Brain microvascular endothelial cell (primary cell): Measurements from ENCODE around the gene LBHD2.

Experiments used
- DNase-seq: peaks from one replicate; pipeline ENCODE4 v3.0.0-alpha.2; 2020
- H3K27ac ChIP-seq: fragments of 250-450 bp; sonication (Bioruptor Pico); 2 replicates; pipeline ENCODE4 v1.5.1; 2020; ENCODE audit warnings: mild to moderate bottlenecking, moderate library complexity
- H3K27me3 ChIP-seq: fragments of 250-450 bp; sonication (Bioruptor Pico); replicated peaks from 2 replicates; pipeline ENCODE4 v1.5.1; 2020; ENCODE audit warnings: mild to moderate bottlenecking
- H3K36me3 ChIP-seq: fragments of 250-450 bp; sonication (Bioruptor Pico); replicated peaks from 2 replicates; pipeline ENCODE4 v1.5.1; 2020; ENCODE audit warnings: mild to moderate bottlenecking
- H3K4me3 ChIP-seq: 2 replicates; pipeline ENCODE4 v1.5.1; 2011; ENCODE audit warnings: low read depth, mild to moderate bottlenecking, control low read depth, low read length, moderate library complexity
- CTCF ChIP-seq: IDR thresholded peaks from 2 replicates; pipeline ENCODE4 v1.5.1; 2011; ENCODE audit warnings: low read depth, mild to moderate bottlenecking, moderate library complexity, low read length, control low read depth, inconsistent platforms; ENCODE audit errors: missing control alignments
- in situ Hi-C: cut with HindIII; loops from 2 replicates; pipeline ENCODE4 v1.10.0; 2017; ENCODE audit warnings: low sequenced_read_pairs, low pct_ligation_motif_present

Gene LBHD2

GRCh38 chr14:103096387-103096786, 12.4 kb downstream of the LBHD2 start:
- no peak overlapping the region for H3K4me3 ChIP-seq
- in situ Hi-C loops = no loop called here
- H3K27me3 ChIP-seq = peaks cover 10% of the 10 kb centered on the region
- no peak for TF ChIP-seq CTCF
- H3K36me3 ChIP-seq = no peaks in the 10 kb centered on the region
- no peak overlapping the region for H3K27ac ChIP-seq
- DNase-seq = no peak

- no peak overlapping the region for H3K27ac ChIP-seq
- in situ Hi-C loops = no loop called here
- H3K36me3 ChIP-seq = no peaks in the 10 kb centered on the region
- no peak overlapping the region for H3K4me3 ChIP-seq
- no peak for DNase-seq
- no peak for TF ChIP-seq CTCF
- peaks cover 20% of the 10 kb centered on the region for H3K27me3 ChIP-seq
Measured at GRCh38 chr14:103097244-103097993, 13.4 kb downstream of the LBHD2 start.

- no peak for DNase-seq
- Histone ChIP-seq H3K4me3 (no peak overlapping the region), H3K27me3 (peaks cover 27% of the 10 kb centered on the region), H3K27ac (no peak overlapping the region), H3K36me3 (no peaks in the 10 kb centered on the region)
- in situ Hi-C loops = no loop called here
- TF ChIP-seq CTCF = no peak
Measured at GRCh38 chr14:103097994-103098957, 14.3 kb downstream of the LBHD2 start.

- H3K36me3 ChIP-seq = no peaks in the 10 kb centered on the region
- TF ChIP-seq CTCF = no peak
- H3K27ac ChIP-seq = no peak overlapping the region
- in situ Hi-C loops = no loop called here
- H3K27me3 ChIP-seq = peaks cover 36% of the 10 kb centered on the region
- no peak for DNase-seq
- no peak overlapping the region for H3K4me3 ChIP-seq
Measured at GRCh38 chr14:103099081-103099732, 15.2 kb downstream of the LBHD2 start.

GRCh38 chr14:103099733-103100280, 15.8 kb downstream of the LBHD2 start:
- no peak for DNase-seq
- H3K36me3 ChIP-seq = no peaks in the 10 kb centered on the region
- in situ Hi-C loops = no loop called here
- peaks cover 42% of the 10 kb centered on the region for H3K27me3 ChIP-seq
- H3K4me3 ChIP-seq = no peak overlapping the region
- no peak for TF ChIP-seq CTCF
- H3K27ac ChIP-seq = no peak overlapping the region
